ENCODE results near the gene GAB2.

GRCh38 chr11:78195917-78196560 is 221.6 kb downstream of the GAB2 start:
- TF ChIP-seq CTCF (IDR thresholded peaks at IDR 0.05) = no peak
- TF ChIP-seq POLR2AphosphoS5 (IDR thresholded peaks at IDR 0.05) = no peak

All from suprapubic skin (tissue), 3 donors.